H1 (cell line): Measurements from ENCODE around the gene AATK. TPM values are rescaled to one million over a fixed set of nuclear protein-coding genes. Genes with fewer than 3 reads are reported as not detected.

Source experiments
- CTCF ChIA-PET: fragments of 300-600 bp; sonication (Branson Sonifier 250); formaldehyde crosslinking; loops from one replicate; lab custom pipeline; 2021; ENCODE audit not compliant: partially characterized antibody; lab: Charles Lee
- POLR2A ChIA-PET: fragments of 300-600 bp; sonication (Branson Sonifier 250); formaldehyde crosslinking; loops from one replicate; lab custom pipeline; 2021; ENCODE audit warnings: inconsistent platforms; ENCODE audit not compliant: partially characterized antibody; lab: Charles Lee
- DNase-seq, 2 experiments: peaks; one replicate each; pipeline versions ENCODE4 v3.0.0 to v3.0.0-alpha.2; 2010 to 2022; ENCODE audit warnings: low spot score in 2 of 2, low read depth in 1 of 2, mixed read lengths in 1 of 2
- FAIRE-seq: peaks from 2 replicates; lab custom pipeline; 2011; peaks lifted over from hg19 to GRCh38; lab: Jason Lieb, UNC
- H2AFZ ChIP-seq: 2 replicates; pipeline ENCODE4 v1.8.1; 2012; ENCODE audit warnings: low read length, inconsistent platforms
- H2AK5ac ChIP-seq: 2 replicates; pipeline ENCODE4 v1.6.1; 2013; ENCODE audit warnings: low read depth, low read length
- H2BK120ac ChIP-seq: replicated peaks from 2 replicates; pipeline ENCODE3; 2013; ENCODE audit warnings: low read depth, low read length, inconsistent platforms
- H2BK12ac ChIP-seq: 2 replicates; pipeline ENCODE4 v1.6.1; 2013; ENCODE audit warnings: low read depth, low read length
- H2BK15ac ChIP-seq: 2 replicates; pipeline ENCODE4 v1.6.1; 2013; ENCODE audit warnings: low read length
- H2BK20ac ChIP-seq: 2 replicates; pipeline ENCODE4 v1.6.1; 2013; ENCODE audit warnings: low read length
- H2BK5ac ChIP-seq: 2 replicates; pipeline ENCODE4 v1.6.1; 2013; ENCODE audit warnings: low read depth, low read length
- H3K14ac ChIP-seq: 2 replicates; pipeline ENCODE4 v1.6.1; 2013; ENCODE audit warnings: inconsistent platforms; ENCODE audit not compliant: insufficient read length
- H3K18ac ChIP-seq: 2 replicates; pipeline ENCODE4 v1.6.1; 2013; ENCODE audit warnings: low read length; ENCODE audit errors: extremely low read depth
- H3K23ac ChIP-seq: 2 replicates; pipeline ENCODE4 v1.6.1; 2013; ENCODE audit warnings: inconsistent platforms; ENCODE audit not compliant: insufficient read length
- H3K23me2 ChIP-seq: 2 replicates; pipeline ENCODE4 v1.6.1; 2013; ENCODE audit warnings: low read depth, low read length
- H3K27ac ChIP-seq: 2 replicates; pipeline ENCODE4 v1.6.1; 2011; ENCODE audit warnings: low read depth, low read length, inconsistent platforms
- H3K27me3 ChIP-seq, 4 experiments: replicated peaks in 1 of 4; 1 replicate in 1 of 4; 2 replicates in 3 of 4; pipeline versions ENCODE4 v1.6.1 to v1.8.1; 2011 to 2013; ENCODE audit warnings: low read length in 3 of 4, mild to moderate bottlenecking in 3 of 4, inconsistent platforms in 2 of 4, mixed read lengths in 2 of 4, moderate library complexity in 1 of 4; ENCODE audit not compliant: control insufficient read depth in 3 of 4, insufficient read depth in 3 of 4; ENCODE audit errors: extremely low read depth in 1 of 4
- H3K36me3 ChIP-seq, 4 experiments: 2 replicates each; pipeline versions ENCODE4 v1.6.1 to v1.8.1; 2011 to 2013; ENCODE audit warnings: mild to moderate bottlenecking in 4 of 4, low read length in 3 of 4, moderate library complexity in 2 of 4, control low read depth in 1 of 4, inconsistent platforms in 1 of 4; ENCODE audit not compliant: insufficient read depth in 4 of 4, control insufficient read depth in 2 of 4
- H3K4ac ChIP-seq: replicated peaks from 2 replicates; pipeline ENCODE3; 2013; ENCODE audit warnings: low read length, low read depth, mixed read lengths, inconsistent platforms; ENCODE audit not compliant: insufficient read length
- H3K4me1 ChIP-seq, 4 experiments: replicated peaks in 1 of 4; 1 replicate in 1 of 4; 2 replicates in 3 of 4; pipeline versions ENCODE4 v1.6.1 to v1.8.1; 2011 to 2013; ENCODE audit warnings: low read length in 3 of 4, inconsistent platforms in 2 of 4, mixed read lengths in 1 of 4; ENCODE audit not compliant: insufficient read depth in 4 of 4, control insufficient read depth in 3 of 4
- H3K4me2 ChIP-seq, 2 experiments: 2 replicates each; pipeline versions ENCODE4 v1.6.1 to v1.8.1; 2011 to 2013; ENCODE audit warnings: low read depth in 2 of 2, low read length in 2 of 2, control low read depth in 1 of 2, inconsistent platforms in 1 of 2, mild to moderate bottlenecking in 1 of 2; ENCODE audit not compliant: insufficient read depth in 1 of 2
- H3K4me3 ChIP-seq, 4 experiments: fragments of 200-600, 300-600 bp in 1 of 4; sonication (generic), shearing (Covaris generic), sonication (Bioruptor Twin) in 1 of 4; 2 replicates each; pipeline versions ENCODE4 v1.5.1 to v1.8.1; 2011 to 2016; ENCODE audit warnings: low read length in 4 of 4, low read depth in 3 of 4, control low read depth in 2 of 4, inconsistent platforms in 2 of 4, mild to moderate bottlenecking in 2 of 4, mixed read lengths in 1 of 4, moderate library complexity in 1 of 4; ENCODE audit not compliant: insufficient read depth in 2 of 4; ENCODE audit errors: extremely low read depth in 1 of 4
- H3K56ac ChIP-seq: replicated peaks from 2 replicates; pipeline ENCODE3; 2013; ENCODE audit warnings: low read depth, mild to moderate bottlenecking, mixed read lengths, low read length, inconsistent platforms; ENCODE audit not compliant: insufficient read length
- H3K79me1 ChIP-seq: 2 replicates; pipeline ENCODE4 v1.6.1; 2013; ENCODE audit warnings: low read depth, low read length, control low read depth
- H3K79me2 ChIP-seq, 2 experiments: 2 replicates each; pipeline versions ENCODE4 v1.6.1 to v1.8.1; 2012 to 2013; ENCODE audit warnings: low read length in 2 of 2, mild to moderate bottlenecking in 2 of 2, inconsistent platforms in 1 of 2; ENCODE audit not compliant: insufficient read depth in 2 of 2, control insufficient read depth in 1 of 2
- H3K9ac ChIP-seq, 4 experiments: replicated peaks in 1 of 4; 1 replicate in 1 of 4; 2 replicates in 3 of 4; pipeline versions ENCODE4 v1.6.1 to v1.8.1; 2011 to 2013; ENCODE audit warnings: low read depth in 3 of 4, low read length in 3 of 4, control low read depth in 2 of 4, mild to moderate bottlenecking in 2 of 4, moderate library complexity in 2 of 4, inconsistent platforms in 1 of 4; ENCODE audit errors: extremely low read depth in 1 of 4
- H3K9me3 ChIP-seq, 2 experiments: 2 replicates each; pipeline versions ENCODE4 v1.6.1 to v1.8.1; 2012 to 2013; ENCODE audit warnings: mild to moderate bottlenecking in 2 of 2, moderate library complexity in 2 of 2, control low read depth in 1 of 2, inconsistent platforms in 1 of 2, low read depth in 1 of 2, low read length in 1 of 2, mixed read lengths in 1 of 2; ENCODE audit not compliant: insufficient read depth in 2 of 2
- H4K20me1 ChIP-seq, 2 experiments: replicated peaks in 1 of 2; 2 replicates each; pipeline versions ENCODE3 to v1.8.1; 2011 to 2013; ENCODE audit warnings: inconsistent platforms in 2 of 2, low read length in 2 of 2, mild to moderate bottlenecking in 1 of 2; ENCODE audit not compliant: insufficient read depth in 2 of 2, control insufficient read depth in 1 of 2
- H4K5ac ChIP-seq: 2 replicates; pipeline ENCODE4 v1.6.1; 2013; ENCODE audit warnings: low read length, low read depth, mixed read lengths, inconsistent platforms; ENCODE audit not compliant: insufficient read length
- H4K8ac ChIP-seq: 2 replicates; pipeline ENCODE4 v1.8.0; 2013; ENCODE audit warnings: mild to moderate bottlenecking, moderate library complexity, low read length, inconsistent platforms; ENCODE audit not compliant: insufficient read depth; ENCODE audit errors: extremely low read depth
- H4K91ac ChIP-seq: replicated peaks from 2 replicates; pipeline ENCODE3; 2013; ENCODE audit warnings: low read length, mixed read lengths, inconsistent platforms; ENCODE audit not compliant: insufficient read length
- CHD2 ChIP-seq: IDR thresholded peaks from 2 replicates; pipeline ENCODE4 v1.6.1; 2012; ENCODE audit warnings: low read length, improper control_type of control experiment
- CREB1 ChIP-seq: IDR thresholded peaks from 2 replicates; pipeline ENCODE4 v1.6.1; 2012; ENCODE audit warnings: inconsistent platforms
- NANOG ChIP-seq: IDR thresholded peaks from 2 replicates; pipeline ENCODE4 v1.6.1; 2011; ENCODE audit warnings: low read length, low read depth, mild to moderate bottlenecking, inconsistent platforms; ENCODE audit not compliant: insufficient read depth, poor library complexity, severe bottlenecking
- POLR2AphosphoS5 ChIP-seq: IDR thresholded peaks from 2 replicates; pipeline ENCODE4 v1.6.1; 2011; ENCODE audit warnings: low read depth, low read length
- WGBS, 2 experiments: shearing (Covaris generic) in 1 of 2; methylation state at CpG; one replicate each; pipeline versions ENCODE4 v1.1.6 to v1.1.7; 2013 to 2015; ENCODE audit warnings: low lambda C conversion rate in 2 of 2, mixed read lengths in 2 of 2, inconsistent platforms in 1 of 2, low coverage in 1 of 2, missing lambda C conversion rate in 1 of 2; ENCODE audit not compliant: insufficient replicate concordance in 2 of 2, insufficient coverage in 1 of 2, insufficient read length in 1 of 2; ENCODE audit errors: extremely low coverage in 1 of 2, missing lambda C conversion rate in 1 of 2; 5-methylcytosine and 5-hydroxymethylcytosine counted together
- polyA plus RNA-seq, 7 experiments: library from polyadenylated mRNA; depleted of rRNA in 3 of 7; stranded (reverse) in 5 of 7; unstranded in 2 of 7; fragments of >200 nt in 5 of 7; fragments of 200-250 nt in 2 of 7; gene quantifications; 1 replicate in 5 of 7; 2 replicates in 1 of 7; 4 replicates in 1 of 7; pipeline versions ENCODE4 v1.2.1 to v1.2.3, GENCODE V29; 2011 to 2013; ENCODE audit warnings: missing spikeins in 2 of 7, mixed read lengths in 2 of 7
- total RNA-seq: library from RNA; stranded (reverse); fragmentation: NEBNext Ultra II Directional; extraction: Animal tissue kit (Norgen Biotek cat#: 25700); gene quantifications from 2 replicates; pipeline ENCODE4 v1.2.1, GENCODE V29; 2021

Gene AATK
- total and polyA plus RNA-seq, 2 of the 8 experiments (the other 6 are each of a cell fraction or from before 2014, with no cell fraction given): 1.7 to 3.5 TPM

DNA sequence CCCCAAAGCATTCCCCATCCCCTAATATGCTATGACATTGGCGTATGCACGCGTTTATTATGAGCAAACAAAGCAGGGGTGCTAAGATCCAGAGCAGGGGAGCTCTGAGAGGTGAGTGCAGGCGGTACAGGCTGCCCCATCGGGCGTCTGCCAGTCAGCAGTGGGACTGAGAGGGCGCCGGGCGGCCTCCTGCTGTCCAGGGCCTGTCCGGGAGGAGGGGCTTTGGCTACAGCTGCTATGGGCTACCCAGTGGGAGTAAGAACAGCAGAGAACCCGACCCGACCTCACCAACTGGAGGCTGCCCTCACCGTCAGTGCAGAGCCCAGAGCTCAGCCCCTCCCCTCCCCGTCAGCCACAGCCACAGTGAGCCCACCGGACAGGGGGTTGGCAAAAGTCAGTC lies 18.5 kb upstream of the AATK start:
- H3K14ac ChIP-seq: no peak overlapping the region
- no peaks in the 10 kb centered on the region for H3K79me1 ChIP-seq
- H3K4me1 ChIP-seq: peaks cover 0 to 5% (median under 1%) of the 10 kb centered on the region in 4 experiments; a peak in 2 of 7 replicates
- DNase-seq (no peak), FAIRE-seq (no peak)
- no peak overlapping the region for H2AFZ ChIP-seq
- no peak overlapping the region for H3K4me2 ChIP-seq
- no peak overlapping the region for H4K5ac ChIP-seq
- H2BK5ac ChIP-seq: no peak overlapping the region
- no peak overlapping the region for H4K91ac ChIP-seq
- no peaks in the 10 kb centered on the region; a peak in 1 of 4 replicates for H3K9me3 ChIP-seq
- H3K27me3 ChIP-seq: no peaks in the 10 kb centered on the region
- H4K20me1 ChIP-seq: peaks cover 0 to 3% of the 10 kb centered on the region in 2 experiments
- 66% methylated on average over 14 of the region's 15 CpGs; no CpG with 5 or more reads in 1 of the 2 experiments for WGBS, 2 experiments
- no peak overlapping the region for H2AK5ac ChIP-seq
- no peak overlapping the region for H3K56ac ChIP-seq
- H3K23me2 ChIP-seq: no peaks in the 10 kb centered on the region
- H3K27ac ChIP-seq: no peak overlapping the region
- no peaks in the 10 kb centered on the region for H3K79me2 ChIP-seq
- H4K8ac ChIP-seq: peak overlapping the region; percentile 46; the same call in 1 of the 2 replicates
- no peak overlapping the region for H3K18ac ChIP-seq
- ChIA-PET CTCF (interaction anchor here (0.7 to 1.3 kb wide), 5 partner anchors 12 to 161 kb away, joined by 3 to 4 read pairs (median 3); no protein-coding TSS in a partner anchor), POLR2A (interaction anchor here (0.9 to 1.6 kb wide), 4 partner anchors 14 to 21 kb away, joined by 3 read pairs; no protein-coding TSS in a partner anchor)
- no peak overlapping the region for H2BK12ac ChIP-seq
- TF ChIP-seq CREB1: no peak
- TF ChIP-seq POLR2AphosphoS5: no peak
- TF ChIP-seq CHD2: no peak
- no peak for TF ChIP-seq NANOG
- no peak overlapping the region for H2BK15ac ChIP-seq
- no peak overlapping the region for H3K9ac ChIP-seq
- no peak overlapping the region for H3K4ac ChIP-seq
- no peak overlapping the region for H3K4me3 ChIP-seq
- H3K36me3 ChIP-seq: no peaks in the 10 kb centered on the region; a peak in 2 of 8 replicates
- H2BK120ac ChIP-seq: no peak overlapping the region
- no peak overlapping the region for H3K23ac ChIP-seq
- H2BK20ac ChIP-seq: no peak overlapping the region
